Activated CD8-positive, alpha-beta memory T cell treated with anti-CD3 and anti-CD28 coated beads for 24 hours (primary cell): ENCODE data around the gene B4GALT5.
"Not testable (repeated sequence)": the region's sequence is repeated elsewhere in the genome, so short reads cannot be mapped to it uniquely, and the experiment has no call there.

Source experiments
- DNase-seq: peaks from one replicate; pipeline ENCODE4 v3.0.0-alpha.2; 2020

The B4GALT5 gene

GRCh38 chr20:49713753-49714712 lies at the start of gene B4GALT5:
Gene B4GALT5 (minus strand): TSS chr20:49713878. CDS start chr20:49713690, 188 bp downstream.
- peak; percentile 89 for DNase-seq

- DNase-seq: no peak
Measured at GRCh38 chr20:49762940-49763766, 49.5 kb upstream of the B4GALT5 start.

- not testable (repeated sequence) for DNase-seq
Measured at GRCh38 chr20:49761888-49762287, 48.2 kb upstream of the B4GALT5 start.

- DNase-seq: no peak
Measured at GRCh38 chr20:49759266-49759950, 45.7 kb upstream of the B4GALT5 start.

GRCh38 chr20:49758781-49759180 lies 45.1 kb upstream of the B4GALT5 start:
- DNase-seq: no peak

GRCh38 chr20:49757597-49757996 lies 43.9 kb upstream of the B4GALT5 start:
- no peak for DNase-seq

GRCh38 chr20:49756241-49756640 lies 42.6 kb upstream of the B4GALT5 start:
- DNase-seq: no peak

GRCh38 chr20:49754596-49754995 lies 40.9 kb upstream of the B4GALT5 start:
- DNase-seq: no peak

GRCh38 chr20:49753133-49753532 lies 39.5 kb upstream of the B4GALT5 start:
- DNase-seq: no peak

GRCh38 chr20:49752201-49752903 lies 38.7 kb upstream of the B4GALT5 start:
- no peak for DNase-seq

- DNase-seq: no peak
Measured at GRCh38 chr20:49751397-49751736, 37.7 kb upstream of the B4GALT5 start.

- DNase-seq: no peak
Measured at GRCh38 chr20:49750611-49751396, 37.1 kb upstream of the B4GALT5 start.

GRCh38 chr20:49749625-49750024 lies 35.9 kb upstream of the B4GALT5 start:
- no peak for DNase-seq

GRCh38 chr20:49748525-49748838 lies 34.8 kb upstream of the B4GALT5 start:
- DNase-seq: no peak

- DNase-seq: no peak
Measured at GRCh38 chr20:49747707-49748524, 34.2 kb upstream of the B4GALT5 start.

- DNase-seq: no peak
Measured at GRCh38 chr20:49742948-49743347, 29.3 kb upstream of the B4GALT5 start.

GRCh38 chr20:49741977-49742376 lies 28.3 kb upstream of the B4GALT5 start:
- no peak for DNase-seq

GRCh38 chr20:49740807-49741206 lies 27.1 kb upstream of the B4GALT5 start:
- no peak for DNase-seq

GRCh38 chr20:49739042-49739441 lies 25.4 kb upstream of the B4GALT5 start:
- no peak for DNase-seq

GRCh38 chr20:49737260-49737659 lies 23.6 kb upstream of the B4GALT5 start:
- no peak for DNase-seq

- no peak for DNase-seq
Measured at GRCh38 chr20:49729780-49730179, 16.1 kb upstream of the B4GALT5 start.
